ENCODE measurements around the gene SYCN.

- TF ChIP-seq POLR2A (IDR thresholded peaks at IDR 0.05) (no peak), CTCF (IDR thresholded peaks at IDR 0.05) (no peak)
These were observed 32.5 kb upstream of the SYCN start for GRCh38 chr19:39236527-39236926.
